Endothelial cell of umbilical vein (primary cell): ENCODE data around the gene NTRK1. TPM values are rescaled to one million over a fixed set of nuclear protein-coding genes. Genes with fewer than 3 reads are reported as not detected.

Source experiments
- BruUV-seq: library from RNA; stranded (reverse); fragments of 400-500 nt; replicated peaks from 2 replicates; lab custom pipeline; 2021; lab: Mats Ljungman, UMichigan
- CTCF ChIA-PET: fragments of 300-600, 350-600 bp; sonication (Branson Sonifier 250); formaldehyde crosslinking; loops from one replicate; lab custom pipeline; 2021; ENCODE audit warnings: antibody characterized with exemption, inconsistent platforms; lab: Charles Lee
- POLR2A ChIA-PET: fragments of 300-600, 350-600 bp; sonication (Branson Sonifier 250); formaldehyde crosslinking; loops from one replicate; lab custom pipeline; 2021; ENCODE audit warnings: antibody characterized with exemption, inconsistent platforms; lab: Charles Lee
- DNase-seq: peaks from one replicate; pipeline ENCODE4 v3.0.0-alpha.2; 2011; ENCODE audit warnings: low read depth, low spot score
- FAIRE-seq: peaks from 2 replicates; lab custom pipeline; 2011; peaks lifted over from hg19 to GRCh38; lab: Jason Lieb, UNC
- H2AFZ ChIP-seq: 2 replicates; pipeline ENCODE4 v1.6.0; 2012; ENCODE audit warnings: low read depth, low read length, control low read depth, inconsistent platforms
- H3K27ac ChIP-seq: 2 replicates; pipeline ENCODE4 v1.5.1; 2011; ENCODE audit warnings: low read depth, mild to moderate bottlenecking, control low read depth, low read length, moderate library complexity; ENCODE audit not compliant: insufficient read depth
- H3K27me3 ChIP-seq, 2 experiments: 2 replicates each; pipeline versions ENCODE4 v1.6.0 to v1.6.1; 2011; ENCODE audit warnings: low read length in 2 of 2, mixed read lengths in 1 of 2; ENCODE audit not compliant: control insufficient read depth in 2 of 2, insufficient read depth in 2 of 2
- H3K36me3 ChIP-seq, 2 experiments: 2 replicates in 1 of 2; 3 replicates in 1 of 2; pipeline ENCODE4 v1.5.1; 2011; ENCODE audit warnings: low read length in 2 of 2, mild to moderate bottlenecking in 1 of 2, moderate library complexity in 1 of 2; ENCODE audit not compliant: control insufficient read depth in 2 of 2, insufficient read depth in 2 of 2; ENCODE audit errors: extremely low read depth in 1 of 2
- H3K4me1 ChIP-seq: 3 replicates; pipeline ENCODE4 v1.5.1; 2011; ENCODE audit warnings: mild to moderate bottlenecking, low read length; ENCODE audit not compliant: control insufficient read depth, insufficient read depth; ENCODE audit errors: extremely low read depth
- H3K4me2 ChIP-seq: 2 replicates; pipeline ENCODE4 v1.6.1; 2011; ENCODE audit warnings: low read length, control low read depth, mixed read lengths; ENCODE audit not compliant: insufficient read depth
- H3K4me3 ChIP-seq, 3 experiments: fragments of 200-600 bp in 1 of 3; sonication (generic), shearing (Covaris generic) in 1 of 3; replicated peaks in 1 of 3; 2 replicates each; pipeline ENCODE4 v1.5.1; 2011 to 2016; ENCODE audit warnings: control low read depth in 3 of 3, low read length in 3 of 3, mild to moderate bottlenecking in 2 of 3, inconsistent platforms in 1 of 3, low read depth in 1 of 3, moderate library complexity in 1 of 3; ENCODE audit not compliant: insufficient read depth in 1 of 3
- H3K79me2 ChIP-seq: 2 replicates; pipeline ENCODE4 v1.6.0; 2012; ENCODE audit warnings: low read length, inconsistent platforms; ENCODE audit not compliant: control insufficient read depth, insufficient read depth
- H3K9ac ChIP-seq: replicated peaks from 2 replicates; pipeline ENCODE3; 2011; ENCODE audit warnings: low read length, control low read depth; ENCODE audit not compliant: insufficient read depth; ENCODE audit errors: extremely low read depth
- H3K9me1 ChIP-seq: replicated peaks from 3 replicates; pipeline ENCODE4 v1.6.0; 2011; ENCODE audit warnings: mild to moderate bottlenecking, low read length; ENCODE audit not compliant: control insufficient read depth, insufficient read depth; ENCODE audit errors: extremely low read depth
- H3K9me3 ChIP-seq: replicated peaks from 2 replicates; pipeline ENCODE4 v1.5.1; 2012; ENCODE audit warnings: low read length, inconsistent platforms; ENCODE audit not compliant: control insufficient read depth, insufficient read depth
- H4K20me1 ChIP-seq: replicated peaks from 2 replicates; pipeline ENCODE3; 2011; ENCODE audit warnings: mild to moderate bottlenecking, low read length; ENCODE audit not compliant: control insufficient read depth, insufficient read depth; ENCODE audit errors: extremely low read depth
- CTCF ChIP-seq, 2 donors: IDR thresholded peaks; 1 replicate in 1 of 2; 2 replicates in 1 of 2; pipeline ENCODE4 v1.5.1; 2011; ENCODE audit warnings: low read length in 2 of 2, mild to moderate bottlenecking in 2 of 2, moderate library complexity in 2 of 2, control low read depth in 1 of 2, inconsistent platforms in 1 of 2, low read depth in 1 of 2; ENCODE audit not compliant: insufficient read depth in 1 of 2; ENCODE audit errors: extremely low read depth in 1 of 2
- EZH2 ChIP-seq: IDR thresholded peaks from 2 replicates; pipeline ENCODE4 v1.6.1; 2012; ENCODE audit warnings: borderline replicate concordance, low read depth, mild to moderate bottlenecking, moderate library complexity, low read length, inconsistent platforms; ENCODE audit not compliant: severe bottlenecking
- FOS ChIP-seq: IDR thresholded peaks from 2 replicates; pipeline ENCODE4 v1.6.1; 2011; ENCODE audit warnings: mild to moderate bottlenecking, low read length, moderate library complexity, borderline replicate concordance; ENCODE audit not compliant: insufficient read depth
- MYC ChIP-seq: IDR thresholded peaks from one replicate; pipeline ENCODE4 v1.6.1; 2011; ENCODE audit warnings: mild to moderate bottlenecking, low read depth, low read length
- POLR2A ChIP-seq: IDR thresholded peaks from 2 replicates; pipeline ENCODE4 v1.6.1; 2012; ENCODE audit warnings: low read depth, mild to moderate bottlenecking, control low read depth, low read length
- dilution Hi-C: fragments of 300-500 bp; cut with MboI; formaldehyde crosslinking; loops from one replicate; pipeline ENCODE4 v1.15.0; 2019; ENCODE audit warnings: low sequenced_read_pairs; ENCODE audit not compliant: extremely low pct_ligation_motif_present
- intact Hi-C: fragments of 100-400 bp; cut with micrococcal nuclease; formaldehyde crosslinking; loops from one replicate; pipeline ENCODE4 v1.10.0; 2022
- polyA plus RNA-seq, 4 experiments: library from polyadenylated mRNA; depleted of rRNA in 3 of 4; stranded (reverse) in 3 of 4; unstranded in 1 of 4; fragments of >200 nt; gene quantifications; 2 replicates each; pipeline versions ENCODE4 v1.2.1 to v1.2.3, GENCODE V29; 2011 to 2012; ENCODE audit warnings: missing spikeins in 1 of 4
- total RNA-seq: library from RNA; stranded (reverse); gene quantifications from 2 replicates; pipeline ENCODE4 v1.2.3, GENCODE V29; 2021

The NTRK1 gene
- total and polyA plus RNA-seq, 2 donors (not counting 3 experiments of a cell fraction or from before 2014, with no cell fraction given), result 0.07 TPM; not detected in 1

GRCh38 chr1:156848461-156849150 is 12.1 kb upstream of the NTRK1 start:
- Histone ChIP-seq H3K4me1 (peaks cover 39% of the 10 kb centered on the region), H3K27me3 (peaks cover 53 to 57% of the 10 kb centered on the region in 2 experiments), H3K79me2 (no peaks in the 10 kb centered on the region), H2AFZ (no peak overlapping the region), H4K20me1 (no peaks in the 10 kb centered on the region), H3K9ac (no peak overlapping the region), H3K4me2 (no peak overlapping the region), H3K27ac (no peak overlapping the region), H3K9me1 (no peaks in the 10 kb centered on the region), H3K4me3 (no peak overlapping the region), H3K36me3 (no peaks in the 10 kb centered on the region), H3K9me3 (no peaks in the 10 kb centered on the region)
- dilution Hi-C loops, result no loop called here
- DNase-seq (no peak), FAIRE-seq (no peak)
- ChIA-PET POLR2A (no interaction called here), CTCF (interaction anchor here (0.9 to 5.4 kb wide), 6 partner anchors 8 to 79 kb away, joined by 4 to 42 read pairs (median 4); partner anchors contain the start of genes INSRR and NTRK1)
- intact Hi-C loops, result no loop called here
- BruUV-seq, result no TSS peak
- no peak for TF ChIP-seq POLR2A
- no peak for TF ChIP-seq CTCF (IDR thresholded peaks at IDR 0.05; ENCODE audit: extremely low read depth in 1 of 2, insufficient read depth in 1 of 2, low read depth in 1 of 2, low read length in 2 of 2)
- TF ChIP-seq EZH2, result peak; percentile 84
- TF ChIP-seq MYC, result no peak

- Histone ChIP-seq H3K36me3 (no peaks in the 10 kb centered on the region), H2AFZ (no peak overlapping the region), H3K9me1 (no peaks in the 10 kb centered on the region), H3K4me3 (no peak overlapping the region), H3K79me2 (no peaks in the 10 kb centered on the region), H3K27me3 (peaks cover 47 to 52% of the 10 kb centered on the region in 2 experiments), H3K9ac (no peak overlapping the region), H3K4me2 (no peak overlapping the region), H4K20me1 (no peaks in the 10 kb centered on the region), H3K27ac (no peak overlapping the region), H3K9me3 (no peaks in the 10 kb centered on the region), H3K4me1 (peaks cover 39% of the 10 kb centered on the region)
- DNase-seq (no peak), FAIRE-seq (no peak)
- TF ChIP-seq EZH2, result peak; percentile 5
- no peak for TF ChIP-seq FOS
- dilution Hi-C loops, result no loop called here
- BruUV-seq, result no TSS peak
- intact Hi-C loops, result no loop called here
- ChIA-PET POLR2A (no interaction called here), CTCF (interaction anchor here (1.6 to 5.4 kb wide), 3 partner anchors 11 to 79 kb away, joined by 4 to 42 read pairs (median 42); partner anchors contain the start of genes INSRR and NTRK1)
Measured at GRCh38 chr1:156849151-156849496, 11.5 kb upstream of the NTRK1 start.
